GM12878 (cell line): ENCODE measurements around the gene TMEM253.

Experiments
- ATF7 ChIP-seq: fragments of 450-650 bp; IDR thresholded peaks from 2 replicates; pipeline ENCODE4 v1.6.1; 2016; ENCODE audit warnings: low read depth, mild to moderate bottlenecking
- CBFB ChIP-seq: IDR thresholded peaks from 2 replicates; pipeline ENCODE4 v1.6.1; 2016; ENCODE audit warnings: antibody characterized with exemption, low read depth
- EZH2 ChIP-seq: IDR thresholded peaks from 2 replicates; pipeline ENCODE4 v1.6.1; 2012; ENCODE audit warnings: low read depth, mild to moderate bottlenecking, control low read depth, inconsistent platforms, low read length, borderline replicate concordance; ENCODE audit not compliant: control insufficient read depth
- MTA2 ChIP-seq: fragments of 450-650 bp; IDR thresholded peaks from 2 replicates; pipeline ENCODE4 v1.6.1; 2016; ENCODE audit warnings: low read depth, mild to moderate bottlenecking, moderate library complexity
- MYC ChIP-seq: IDR thresholded peaks from 2 replicates; pipeline ENCODE4 v1.6.1; 2011; ENCODE audit warnings: mild to moderate bottlenecking, low read length, moderate library complexity, inconsistent platforms; ENCODE audit not compliant: insufficient read depth, insufficient replicate concordance, insufficient read length, severe bottlenecking
- POLR2A ChIP-seq: IDR thresholded peaks from 2 replicates; pipeline ENCODE4 v1.6.1; 2011; ENCODE audit warnings: low read depth, mild to moderate bottlenecking, low read length
- POLR2AphosphoS2 ChIP-seq: IDR thresholded peaks from 2 replicates; pipeline ENCODE4 v1.6.1; 2011; ENCODE audit warnings: low read depth, mild to moderate bottlenecking, low read length, improper control_type of control experiment, moderate library complexity
- TF ChIP-seq, protein P1 (sequence below), 3 experiments: IDR thresholded peaks in 2 of 3; conservative IDR thresholded peaks in 1 of 3; 2 replicates each; pipeline ENCODE4 v1.5.1; 2011; ENCODE audit warnings: low read depth in 3 of 3, low read length in 3 of 3, mild to moderate bottlenecking in 3 of 3, control low read depth in 2 of 3, moderate library complexity in 2 of 3, inconsistent platforms in 1 of 3, mixed read lengths in 1 of 3; ENCODE audit not compliant: control insufficient read depth in 2 of 3, insufficient read depth in 1 of 3; ENCODE audit errors: extremely low read depth in 1 of 3

DNA sequence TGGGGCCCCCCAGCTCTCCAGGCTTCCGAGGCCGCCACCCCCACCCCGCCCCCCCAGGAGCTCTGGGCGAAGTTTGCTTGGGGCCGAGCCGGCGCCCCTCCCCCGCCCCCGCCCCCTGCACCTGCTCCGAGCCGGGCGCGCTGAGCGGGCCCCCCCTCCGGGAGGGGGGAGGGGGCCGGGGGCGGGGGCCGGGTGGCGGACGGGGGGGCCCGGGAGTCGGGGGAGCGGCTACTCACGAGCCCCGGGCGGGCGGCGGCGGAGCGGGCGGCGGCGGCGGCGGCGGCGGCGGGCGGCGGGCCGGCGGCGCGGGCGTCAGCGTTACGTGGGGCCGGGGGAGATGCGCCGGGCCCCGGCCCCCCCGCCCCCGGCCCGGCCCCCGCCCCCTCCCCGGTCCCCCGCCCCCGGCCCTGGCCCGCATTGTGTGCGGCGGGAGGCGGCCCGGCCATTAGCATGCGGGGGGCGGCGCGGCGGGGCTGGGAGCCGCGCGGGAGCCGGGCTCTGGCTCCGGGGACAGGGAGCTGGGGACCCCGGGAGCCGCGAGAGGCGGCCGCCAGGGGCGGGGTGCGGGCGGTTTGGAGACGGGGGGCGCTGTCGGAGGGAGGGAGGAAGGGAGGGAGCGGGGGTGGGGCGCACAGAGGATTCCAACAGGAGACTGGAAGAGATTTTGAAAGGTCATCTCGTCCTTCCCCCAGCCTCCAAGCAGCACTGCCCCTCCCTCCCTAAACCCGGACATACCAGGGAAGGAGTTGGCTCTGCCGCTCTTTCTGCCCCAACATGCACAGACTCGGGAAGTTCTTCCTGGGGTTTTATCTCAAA lies 2.6 kb upstream of the TMEM253 start, which contains the start of gene ZNF219:
- TF ChIP-seq EZH2: no peak
- TF ChIP-seq, protein P1, sequence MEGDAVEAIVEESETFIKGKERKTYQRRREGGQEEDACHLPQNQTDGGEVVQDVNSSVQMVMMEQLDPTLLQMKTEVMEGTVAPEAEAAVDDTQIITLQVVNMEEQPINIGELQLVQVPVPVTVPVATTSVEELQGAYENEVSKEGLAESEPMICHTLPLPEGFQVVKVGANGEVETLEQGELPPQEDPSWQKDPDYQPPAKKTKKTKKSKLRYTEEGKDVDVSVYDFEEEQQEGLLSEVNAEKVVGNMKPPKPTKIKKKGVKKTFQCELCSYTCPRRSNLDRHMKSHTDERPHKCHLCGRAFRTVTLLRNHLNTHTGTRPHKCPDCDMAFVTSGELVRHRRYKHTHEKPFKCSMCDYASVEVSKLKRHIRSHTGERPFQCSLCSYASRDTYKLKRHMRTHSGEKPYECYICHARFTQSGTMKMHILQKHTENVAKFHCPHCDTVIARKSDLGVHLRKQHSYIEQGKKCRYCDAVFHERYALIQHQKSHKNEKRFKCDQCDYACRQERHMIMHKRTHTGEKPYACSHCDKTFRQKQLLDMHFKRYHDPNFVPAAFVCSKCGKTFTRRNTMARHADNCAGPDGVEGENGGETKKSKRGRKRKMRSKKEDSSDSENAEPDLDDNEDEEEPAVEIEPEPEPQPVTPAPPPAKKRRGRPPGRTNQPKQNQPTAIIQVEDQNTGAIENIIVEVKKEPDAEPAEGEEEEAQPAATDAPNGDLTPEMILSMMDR (IDR thresholded peaks at IDR 0.05 in 2 of 3, conservative IDR thresholded peaks at IDR 0.05 in 1 of 3; ENCODE audit: control insufficient read depth in 2 of 3, extremely low read depth in 1 of 3, insufficient read depth in 1 of 3, low read depth in 3 of 3, low read length in 3 of 3): no peak
- TF ChIP-seq MTA2: no peak
- TF ChIP-seq CBFB: no peak
- no peak for TF ChIP-seq MYC
- TF ChIP-seq POLR2AphosphoS2: no peak
- no peak for TF ChIP-seq POLR2A
- TF ChIP-seq ATF7: no peak
